Activated effector memory CD4-positive, alpha-beta T cell treated with Interleukin-2 at 50 U/mL for 16 hours (primary cell): ENCODE data around the gene MRPL52.
"Not testable (repeated sequence)": the region's sequence is repeated elsewhere in the genome, so short reads cannot be mapped to it uniquely, and the experiment has no call there.

Experiments used
- DNase-seq: peaks from one replicate; pipeline ENCODE4 v3.0.0-alpha.2; 2020

The MRPL52 gene

GRCh38 chr14:22841311-22841710 lies 11.6 kb downstream of the MRPL52 start:
- DNase-seq: no peak

- no peak for DNase-seq
These were observed 12.1 kb downstream of the MRPL52 start for GRCh38 chr14:22841769-22842168.

- DNase-seq: no peak
These were observed 12.8 kb downstream of the MRPL52 start for GRCh38 chr14:22842211-22843122.

GRCh38 chr14:22843123-22843925 lies 13.6 kb downstream of the MRPL52 start:
- no peak for DNase-seq

- no peak for DNase-seq
These were observed 14.8 kb downstream of the MRPL52 start for GRCh38 chr14:22844221-22845102.

- no peak for DNase-seq
These were observed 15.4 kb downstream of the MRPL52 start for GRCh38 chr14:22845103-22845394.

- DNase-seq: no peak
These were observed 16.3 kb downstream of the MRPL52 start for GRCh38 chr14:22845821-22846625.

- DNase-seq: no peak
These were observed 17.2 kb downstream of the MRPL52 start for GRCh38 chr14:22846811-22847307.

- no peak for DNase-seq
These were observed 18.1 kb downstream of the MRPL52 start for GRCh38 chr14:22847661-22848341.

- DNase-seq: no peak
These were observed 18.9 kb downstream of the MRPL52 start for GRCh38 chr14:22848351-22849164.

- DNase-seq: no peak
These were observed 19.6 kb downstream of the MRPL52 start for GRCh38 chr14:22849212-22849819.

GRCh38 chr14:22850944-22851764 lies 21.5 kb downstream of the MRPL52 start:
- DNase-seq: no peak

GRCh38 chr14:22852178-22852577 lies 22.5 kb downstream of the MRPL52 start:
- not testable (repeated sequence) for DNase-seq

- no peak for DNase-seq
These were observed 22.9 kb downstream of the MRPL52 start for GRCh38 chr14:22852599-22852939.

GRCh38 chr14:22852940-22853767 lies 23.5 kb downstream of the MRPL52 start:
- peak; percentile 80 for DNase-seq

- DNase-seq: not testable (repeated sequence)
These were observed 24.6 kb downstream of the MRPL52 start for GRCh38 chr14:22854296-22854695.

GRCh38 chr14:22854963-22855724 lies 25.5 kb downstream of the MRPL52 start:
- no peak for DNase-seq
